HG02610 (cell line): Measurements from ENCODE around the gene STK4.
"Not testable (repeated sequence)": the region's sequence is repeated elsewhere in the genome, so short reads cannot be mapped to it uniquely, and the experiment has no call there.

Source experiments
- ATAC-seq: cut with Tn5 transposase; IDR thresholded peaks from one replicate; pipeline ENCODE4 v1.9.1; 2021; ENCODE audit warnings: mild to moderate bottlenecking, moderate library complexity; ENCODE audit not compliant: unreplicated experiment

STK4 gene

GRCh38 chr20:44981736-44982406, 15.6 kb downstream of the STK4 start:
- ATAC-seq = no peak

- ATAC-seq = no peak
These were observed 16.9 kb downstream of the STK4 start for GRCh38 chr20:44983093-44983674.

- ATAC-seq = no peak
These were observed 22.4 kb downstream of the STK4 start for GRCh38 chr20:44988631-44989171.

- ATAC-seq = no peak
These were observed 24.1 kb downstream of the STK4 start for GRCh38 chr20:44990425-44990824.

GRCh38 chr20:44990957-44991356, 24.6 kb downstream of the STK4 start:
- no peak for ATAC-seq

GRCh38 chr20:44993343-44993742, 27.0 kb downstream of the STK4 start:
- no peak for ATAC-seq

- ATAC-seq = no peak
These were observed 30.9 kb downstream of the STK4 start for GRCh38 chr20:44997171-44997570.

GRCh38 chr20:44997668-44998067, 31.4 kb downstream of the STK4 start:
- no peak for ATAC-seq

- no peak for ATAC-seq
These were observed 42.3 kb downstream of the STK4 start for GRCh38 chr20:45008521-45009049.

- ATAC-seq = no peak
These were observed 44.1 kb downstream of the STK4 start for GRCh38 chr20:45010399-45010828.

GRCh38 chr20:45011108-45011526, 44.8 kb downstream of the STK4 start:
- ATAC-seq = no peak

- no peak for ATAC-seq
These were observed 46.5 kb downstream of the STK4 start for GRCh38 chr20:45012682-45013302.

GRCh38 chr20:45014131-45014530, 47.8 kb downstream of the STK4 start:
- ATAC-seq = not testable (repeated sequence)

- ATAC-seq = no peak
These were observed 48.5 kb downstream of the STK4 start for GRCh38 chr20:45014671-45015415.

GRCh38 chr20:45016089-45016671, 49.9 kb downstream of the STK4 start:
- no peak for ATAC-seq

GRCh38 chr20:45017281-45017680, 51.0 kb downstream of the STK4 start:
- no peak for ATAC-seq

- no peak for ATAC-seq
These were observed 51.5 kb downstream of the STK4 start for GRCh38 chr20:45017857-45018256.

- no peak for ATAC-seq
These were observed 52.9 kb downstream of the STK4 start for GRCh38 chr20:45019027-45019761.

- ATAC-seq = no peak
These were observed 53.4 kb downstream of the STK4 start for GRCh38 chr20:45019762-45020123.

- ATAC-seq = no peak
These were observed 54.0 kb downstream of the STK4 start for GRCh38 chr20:45020236-45020886.
